Activated CD4-positive, alpha-beta T cell treated with anti-CD3 and anti-CD28 coated beads, Interleukin-10, Interleukin-2, amounts not matched to agents 100 ng/mL and 50 ng/mL, durations not matched to agents 16 hours and 8 hours (primary cell): ENCODE results near the gene CNBP.
"Not testable (repeated sequence)": the region's sequence is repeated elsewhere in the genome, so short reads cannot be mapped to it uniquely, and the experiment has no call there.

ENCODE experiments used
- DNase-seq: peaks from one replicate; pipeline ENCODE4 v3.0.0-alpha.2; 2020

The CNBP gene

GRCh38 chr3:129183569-129184395, at the start of gene CNBP:
CNBP (minus strand) TSS chr3:129183896; CDS start chr3:129171757, 12,139 bp downstream.
- peak; percentile 96 for DNase-seq

- peak; percentile 42 for DNase-seq
These were observed 47.8 kb upstream of the CNBP start for GRCh38 chr3:129231331-129232119.

GRCh38 chr3:129230311-129231019, 46.8 kb upstream of the CNBP start:
- peak; percentile 90 for DNase-seq

GRCh38 chr3:129228891-129229585, 45.3 kb upstream of the CNBP start:
- DNase-seq, result no peak

GRCh38 chr3:129226374-129226773, 42.7 kb upstream of the CNBP start:
- peak; percentile 42 for DNase-seq

GRCh38 chr3:129224984-129225393, 41.3 kb upstream of the CNBP start:
- DNase-seq, result peak; percentile 57

GRCh38 chr3:129224387-129224786, 40.7 kb upstream of the CNBP start:
- DNase-seq, result not testable (repeated sequence)

- DNase-seq, result no peak
These were observed 35.0 kb upstream of the CNBP start for GRCh38 chr3:129218742-129219141.

- no peak for DNase-seq
These were observed 29.5 kb upstream of the CNBP start for GRCh38 chr3:129213238-129213637.

- DNase-seq, result no peak
These were observed 28.1 kb upstream of the CNBP start for GRCh38 chr3:129211772-129212171.

- DNase-seq, result no peak
These were observed 27.6 kb upstream of the CNBP start for GRCh38 chr3:129211345-129211744.

- DNase-seq, result no peak
These were observed 23.8 kb upstream of the CNBP start for GRCh38 chr3:129207479-129207878.

GRCh38 chr3:129205109-129205832, 21.6 kb upstream of the CNBP start:
- DNase-seq, result no peak

GRCh38 chr3:129204473-129204872, 20.8 kb upstream of the CNBP start:
- DNase-seq, result no peak

GRCh38 chr3:129199366-129199765, 15.7 kb upstream of the CNBP start:
- no peak for DNase-seq

- DNase-seq, result no peak
These were observed 13.6 kb upstream of the CNBP start for GRCh38 chr3:129197321-129197720.

- DNase-seq, result no peak
These were observed 12.9 kb upstream of the CNBP start for GRCh38 chr3:129196601-129197000.

GRCh38 chr3:129195731-129196256, 12.1 kb upstream of the CNBP start:
- DNase-seq, result peak; percentile 51

- DNase-seq, result not testable (repeated sequence)
These were observed 6.1 kb upstream of the CNBP start for GRCh38 chr3:129189793-129190192.

- no peak for DNase-seq
These were observed 4.2 kb upstream of the CNBP start for GRCh38 chr3:129187857-129188256.

- no peak for DNase-seq
These were observed 2.1 kb upstream of the CNBP start for GRCh38 chr3:129185783-129186182.
